Measurements from ENCODE around the gene RELL2. TPM values are rescaled to one million over a fixed set of nuclear protein-coding genes. Genes with fewer than 3 reads are reported as not detected.

Gene RELL2
- total RNA-seq, 1 experiment from 2014 or later = 9.8 TPM

GRCh38 chr5:141640051-141640415 is 3.2 kb downstream of the RELL2 start:
- no peak overlapping the region for H2BK5ac ChIP-seq (ENCODE audit: insufficient read length, low read length)
- no peak overlapping the region for H3K23ac ChIP-seq (ENCODE audit: insufficient read length, low read depth, low read length)
- peaks cover 20 to 26% of the 10 kb centered on the region in 2 experiments for H3K4me1 Mint-ChIP-seq
- H3K9ac ChIP-seq (ENCODE audit: extremely low read depth, insufficient read length, low read length) = no peak overlapping the region
- no peak overlapping the region for H2BK15ac ChIP-seq (ENCODE audit: low read depth, low read length)
- no peak overlapping the region for H4K8ac ChIP-seq (replicated peaks; ENCODE audit: insufficient read length, low read depth, low read length)
- peaks cover 3% of the 10 kb centered on the region for H3K79me1 ChIP-seq (ENCODE audit: insufficient read depth, low read depth, low read length, poor library complexity, severe bottlenecking)
- WGBS (ENCODE audit: extremely low coverage, insufficient read length, low lambda C conversion rate) = no CpG with 5 or more reads among the region's 3 CpGs
- H3K36me3 Mint-ChIP-seq (ENCODE audit: insufficient read depth in 1 of 3, low read depth in 3 of 3) = peaks cover 17 to 27% (median 24%) of the 10 kb centered on the region in 3 experiments; a peak in 6 of 7 replicates
- no peaks in the 10 kb centered on the region for H3K9me3 ChIP-seq (ENCODE audit: control insufficient read depth, low read depth, low read length)
- peaks cover 14% of the 10 kb centered on the region for H3K23me2 ChIP-seq (ENCODE audit: insufficient read length, low read depth, low read length, poor library complexity, severe bottlenecking)
- H3K27me3 Mint-ChIP-seq (ENCODE audit: low read depth) = peaks cover 2% of the 10 kb centered on the region
- no peak overlapping the region for H4K5ac ChIP-seq (ENCODE audit: insufficient read length, low read depth, low read length)
- H3K27ac Mint-ChIP-seq = no peak overlapping the region
- no peak overlapping the region for H3K14ac ChIP-seq (ENCODE audit: insufficient read depth, low read length)
- H3K79me2 ChIP-seq (ENCODE audit: insufficient read depth, low read length) = peaks cover 10% of the 10 kb centered on the region; the same call in 1 of the 2 replicates
- H3K4me2 ChIP-seq (ENCODE audit: insufficient read depth, insufficient read length, low read length) = no peak overlapping the region
- H3T11ph ChIP-seq (ENCODE audit: low read length) = no peak overlapping the region
- no peak overlapping the region for H2BK120ac ChIP-seq (ENCODE audit: low read depth, low read length, poor library complexity, severe bottlenecking)
- peaks cover 4% of the 10 kb centered on the region; the same call in 1 of the 2 replicates for H3K4me1 ChIP-seq (ENCODE audit: insufficient read depth, low read length)
- H2BK20ac ChIP-seq (ENCODE audit: low read depth, low read length, poor library complexity, severe bottlenecking) = no peak overlapping the region
- H3K27me3 ChIP-seq (ENCODE audit: insufficient read depth, low read length) = no peaks in the 10 kb centered on the region
- H3K9me3 Mint-ChIP-seq = no peaks in the 10 kb centered on the region; a peak in 1 of 5 replicates
- no peak overlapping the region for H4K91ac ChIP-seq (ENCODE audit: insufficient read length, low read depth, low read length)
- no peak overlapping the region for H2AK5ac ChIP-seq (ENCODE audit: insufficient read length, low read length)
- no peak overlapping the region for H2AFZ ChIP-seq (ENCODE audit: low read length)
- no peak overlapping the region for H2BK12ac ChIP-seq (ENCODE audit: insufficient read length, low read depth, low read length)
- no peak overlapping the region for H3K27ac ChIP-seq (ENCODE audit: insufficient read length, low read depth, low read length)
- no peaks in the 10 kb centered on the region for H4K20me1 ChIP-seq (ENCODE audit: control insufficient read depth, insufficient read depth, insufficient read length)
- no peak overlapping the region for H3K4me3 Mint-ChIP-seq
- no peak overlapping the region for H3K4ac ChIP-seq (ENCODE audit: low read depth, low read length)
- no peak overlapping the region for H3K56ac ChIP-seq (ENCODE audit: insufficient read length, low read depth, low read length)
- no peak overlapping the region for H3K18ac ChIP-seq (ENCODE audit: insufficient read length, low read depth, low read length)
- TF ChIP-seq CTCF (conservative IDR thresholded peaks at IDR 0.05) = no peak
- no peak for DNase-seq
